GM21515 (cell line): ENCODE measurements around the gene PRRX2.

Source experiments
- ATAC-seq: cut with Tn5 transposase; IDR thresholded peaks from one replicate; pipeline ENCODE4 v1.9.1; 2021; ENCODE audit not compliant: unreplicated experiment

The PRRX2 gene

DNA sequence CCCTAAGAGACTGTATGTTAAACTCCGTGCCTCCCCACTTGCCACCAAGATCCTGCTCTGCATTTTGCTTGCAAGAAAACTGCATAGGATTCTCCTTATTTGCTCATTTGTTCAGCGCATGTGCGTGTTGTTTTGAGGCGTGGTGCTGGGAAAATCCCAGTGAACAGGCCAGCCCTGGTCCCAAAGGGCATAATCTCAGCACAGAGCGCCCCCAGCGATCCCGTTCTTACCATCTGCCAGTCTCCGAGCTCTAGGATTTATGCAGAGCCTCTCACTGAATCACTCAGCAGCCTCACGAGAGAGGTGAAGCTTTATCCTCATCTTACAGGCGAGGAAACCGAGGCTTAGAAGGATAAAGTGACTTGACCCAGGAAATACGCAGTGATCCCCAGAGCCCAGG, 11.5 kb downstream of the PRRX2 start:
- ATAC-seq = no peak

DNA sequence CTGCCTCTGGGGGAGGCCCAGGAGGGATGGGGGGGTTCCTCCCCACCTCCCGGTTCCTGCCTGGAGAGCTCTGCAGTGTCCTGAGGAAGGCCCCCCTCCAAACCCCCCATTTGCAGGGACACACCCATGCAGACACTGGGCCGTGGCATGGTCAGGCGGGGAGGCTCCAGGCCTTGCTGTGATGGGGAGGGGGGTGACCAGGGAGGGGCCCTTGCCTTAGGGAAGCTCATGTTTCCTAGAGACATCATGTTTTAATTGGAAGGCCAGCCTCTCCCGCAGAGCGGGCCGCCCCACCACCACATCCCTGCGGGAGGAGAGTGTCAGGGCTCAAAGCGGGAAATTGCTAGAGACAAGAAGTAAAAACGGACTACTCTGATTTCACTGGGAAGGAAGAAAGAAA, 12.0 kb downstream of the PRRX2 start:
- ATAC-seq = no peak

DNA sequence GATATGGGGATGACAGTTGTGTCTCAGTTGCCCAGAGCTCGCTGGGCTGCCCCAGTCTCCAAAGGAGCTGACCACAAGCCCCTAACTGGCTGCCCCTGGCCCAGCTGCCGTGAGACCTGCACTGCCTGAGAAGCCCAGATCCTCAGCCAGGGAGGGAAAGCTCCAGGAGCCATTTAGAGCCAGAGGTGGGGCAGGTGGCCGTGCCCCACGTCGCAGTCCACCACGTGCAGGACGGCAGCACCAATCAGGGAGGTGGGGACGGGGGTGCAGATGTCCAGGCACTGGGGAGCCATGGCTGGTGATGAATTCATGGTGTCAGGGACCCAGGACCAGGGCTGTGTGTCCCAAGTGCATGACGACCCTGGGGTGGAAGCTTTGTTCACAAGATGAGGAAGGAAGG, 13.4 kb downstream of the PRRX2 start:
- ATAC-seq = no peak

DNA sequence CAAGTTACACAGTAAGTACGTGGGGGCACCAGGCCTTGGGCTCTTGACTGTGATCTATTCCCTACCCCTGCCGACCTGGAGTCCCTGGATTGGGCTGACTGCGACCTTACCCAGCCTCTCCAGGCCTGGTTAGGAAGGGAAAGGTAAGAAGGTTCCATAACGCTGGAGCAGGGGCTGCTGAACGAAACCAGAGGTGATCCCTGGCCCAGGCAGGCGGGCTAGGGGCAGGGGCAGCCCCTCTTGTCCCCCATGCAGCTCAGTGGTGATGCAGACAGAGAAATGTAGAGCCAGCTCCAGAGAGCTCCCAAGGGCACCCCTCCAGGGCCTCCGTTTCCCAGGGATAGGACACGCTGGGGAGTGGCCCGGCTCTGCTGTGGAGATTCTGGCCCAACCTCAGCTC, 14.1 kb downstream of the PRRX2 start:
- ATAC-seq = no peak

DNA sequence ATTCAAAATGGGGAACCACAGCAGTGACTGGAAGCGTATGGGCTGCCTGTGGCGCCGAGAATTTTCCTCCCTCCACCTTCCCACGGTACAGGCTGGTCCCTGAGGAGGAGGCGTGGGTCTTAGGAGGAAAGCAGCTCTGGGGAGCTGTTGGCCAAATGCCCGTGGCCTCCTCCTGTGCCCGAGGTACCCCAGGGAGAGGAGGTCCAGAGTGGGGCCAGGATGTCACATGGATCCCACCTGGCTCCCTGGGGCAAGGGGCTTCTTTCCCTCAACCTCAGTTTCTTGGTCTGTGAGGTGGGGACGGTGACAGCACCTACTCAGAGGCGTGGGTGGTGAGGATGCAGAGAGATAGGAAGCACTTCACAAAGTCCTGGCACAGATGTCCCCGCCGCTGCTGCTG, 16.5 kb downstream of the PRRX2 start:
- ATAC-seq = no peak

DNA sequence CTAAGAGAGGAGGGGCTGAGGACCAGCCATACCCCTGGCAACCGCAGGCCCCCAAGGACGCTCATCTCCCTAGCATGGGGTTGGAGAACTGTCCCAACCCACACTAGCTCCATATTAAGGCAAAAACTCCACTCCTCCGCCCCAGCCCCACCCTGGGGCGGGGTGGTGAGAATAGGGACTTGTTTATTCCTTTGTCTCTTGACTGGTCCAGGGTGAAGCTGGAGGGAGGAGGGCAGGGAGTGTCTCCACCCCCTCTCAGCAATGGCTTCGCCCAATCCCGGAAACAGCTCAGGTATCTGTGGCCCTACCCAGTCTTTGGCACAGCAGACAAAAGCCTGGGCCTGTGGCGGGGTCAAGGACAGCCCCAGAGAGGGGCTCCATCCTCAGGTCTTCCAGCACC, 16.9 kb downstream of the PRRX2 start:
- ATAC-seq = no peak

DNA sequence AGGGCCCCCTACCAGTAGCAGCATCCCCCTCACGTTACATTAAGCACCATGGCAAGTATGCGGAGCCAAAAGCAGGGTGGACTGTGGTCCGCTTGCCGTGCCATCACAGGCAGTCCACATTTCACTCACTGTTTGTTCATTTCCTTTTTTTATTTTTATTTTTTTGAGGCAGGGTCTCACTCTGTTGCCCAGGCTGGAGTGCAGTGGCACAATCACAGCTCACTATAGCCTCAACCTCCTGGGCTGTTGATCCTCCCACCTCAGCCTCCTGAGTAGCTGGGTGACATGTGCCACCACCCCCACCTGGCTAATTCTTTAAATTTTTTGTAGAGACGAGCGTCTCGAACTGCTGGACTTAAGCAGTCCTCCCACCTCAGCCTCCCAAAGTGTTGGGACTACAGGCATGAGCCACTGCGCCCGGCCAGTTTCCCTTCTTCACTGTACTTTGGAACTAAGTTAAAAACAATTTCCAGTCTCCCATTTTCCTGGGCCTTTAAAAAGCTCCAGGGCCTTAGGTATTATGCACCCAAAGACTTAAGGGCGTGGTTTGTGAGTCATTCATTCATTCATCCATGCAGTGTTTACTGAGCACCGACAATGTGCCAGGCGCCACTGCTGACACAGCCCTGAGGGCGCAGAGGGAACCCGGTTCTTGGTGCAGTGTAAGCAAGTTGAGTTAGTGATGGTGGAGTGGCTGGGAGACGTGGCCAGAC, 19.9 kb downstream of the PRRX2 start:
- no peak for ATAC-seq

DNA sequence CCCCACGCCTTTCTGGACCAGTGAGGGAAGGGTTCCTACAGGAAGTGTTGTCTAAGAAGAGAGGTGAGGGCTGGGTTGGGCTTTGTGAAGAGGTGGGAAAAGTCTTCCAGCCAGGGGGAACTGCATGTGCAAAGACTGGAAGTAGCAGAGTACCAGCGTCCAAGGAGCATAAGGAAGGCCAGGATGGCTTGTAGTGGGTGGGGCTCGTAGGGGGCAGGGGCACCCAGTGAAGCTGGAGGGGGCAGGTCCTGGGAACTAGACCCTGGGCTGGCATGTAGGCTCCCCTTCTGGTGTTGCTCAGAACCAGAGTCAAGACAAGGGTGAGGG, 20.4 kb downstream of the PRRX2 start:
- no peak for ATAC-seq

DNA sequence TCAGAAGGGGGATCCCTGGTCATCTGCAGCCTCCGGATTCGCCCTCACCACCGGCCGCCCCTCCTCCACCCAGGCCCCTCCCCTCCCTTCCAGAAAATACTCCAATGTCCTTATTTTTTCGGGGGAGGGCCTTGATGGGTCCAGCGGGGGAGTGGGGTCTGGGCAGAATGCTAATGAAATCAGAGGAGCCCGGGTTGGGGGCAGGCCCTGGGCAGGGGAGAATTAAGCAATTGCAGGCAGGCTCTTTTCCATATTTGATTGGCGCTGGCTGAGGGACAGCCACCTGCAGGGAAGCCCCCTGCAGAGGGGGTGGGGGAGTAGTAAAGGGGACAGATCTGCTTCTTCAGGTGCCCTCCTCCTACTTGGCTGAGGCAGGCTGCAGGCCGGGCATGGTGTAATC, 21.3 kb downstream of the PRRX2 start:
- no peak for ATAC-seq

DNA sequence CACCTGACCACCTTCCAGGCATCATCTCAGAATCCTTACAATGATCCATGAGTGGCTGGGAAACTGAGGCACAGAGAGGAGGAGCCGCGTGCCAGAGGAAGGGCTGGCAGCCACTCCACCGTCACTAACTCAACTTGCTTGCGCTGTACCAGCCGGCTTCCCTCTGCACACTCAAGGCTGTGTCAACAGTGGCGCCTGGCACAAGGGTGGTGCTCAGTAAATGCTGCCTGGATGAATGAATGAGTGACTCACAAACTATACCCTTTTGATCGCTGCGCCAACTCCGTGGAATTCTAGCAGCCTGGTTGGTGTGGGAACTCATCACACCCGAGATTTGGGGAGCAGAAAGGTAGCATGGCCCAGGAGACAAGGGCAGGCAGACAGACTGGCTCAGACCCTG, 21.9 kb downstream of the PRRX2 start:
- ATAC-seq = no peak

DNA sequence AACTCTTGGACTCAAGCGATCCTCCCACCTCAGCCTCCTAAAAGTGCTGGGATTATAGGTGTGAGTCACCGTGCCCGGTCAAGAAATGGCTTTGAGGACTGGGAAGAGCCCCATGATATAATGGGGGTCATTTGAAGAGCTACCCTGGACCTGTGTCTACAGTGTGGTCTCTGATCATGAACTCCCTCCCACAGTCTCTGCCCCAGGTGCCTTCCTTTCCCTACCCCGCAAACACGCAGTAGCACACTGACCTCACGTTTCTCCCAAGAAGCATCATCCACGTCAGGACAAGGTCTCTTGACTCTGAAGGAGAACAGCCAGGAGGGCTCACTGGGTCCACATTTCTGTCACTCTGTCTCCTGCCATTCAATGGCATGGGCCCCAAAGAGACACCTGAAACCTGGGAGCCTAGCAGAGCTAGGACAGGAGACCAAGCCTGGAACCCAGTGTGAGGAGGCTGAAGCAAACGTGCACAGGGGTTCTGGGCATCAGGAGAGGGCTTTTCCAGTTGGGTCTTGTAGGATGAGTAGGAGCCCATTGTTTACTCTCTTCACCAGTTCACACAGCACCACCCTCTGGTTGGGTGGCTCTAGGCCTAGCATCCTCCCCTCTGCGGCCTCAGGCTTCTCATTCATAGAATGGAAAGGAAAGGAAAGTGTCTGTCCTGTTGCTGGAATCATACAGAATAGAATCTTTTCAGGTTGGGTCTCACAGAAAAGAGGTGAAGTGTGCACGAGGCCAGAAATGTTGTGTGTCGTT, 23.0 kb downstream of the PRRX2 start:
- no peak for ATAC-seq

DNA sequence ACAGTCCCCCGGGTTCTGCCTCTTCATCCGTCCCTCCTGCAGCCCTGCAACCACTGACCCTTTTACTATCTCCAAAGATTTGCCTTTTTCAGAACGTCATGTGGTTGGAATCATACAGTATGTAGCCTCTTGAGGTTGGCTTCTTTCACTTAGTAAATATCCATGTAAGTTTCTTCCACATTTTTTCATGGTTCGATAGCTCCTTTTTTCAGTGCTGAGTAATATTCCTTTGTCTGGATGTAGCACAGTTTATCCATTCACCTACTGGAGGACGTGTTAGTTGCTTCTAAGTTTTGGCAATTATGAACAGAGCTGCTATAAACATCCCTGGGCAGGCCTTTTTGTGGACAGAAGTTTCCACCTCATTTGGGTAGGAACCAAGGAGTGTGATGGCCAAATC, 27.1 kb downstream of the PRRX2 start:
- ATAC-seq = no peak

DNA sequence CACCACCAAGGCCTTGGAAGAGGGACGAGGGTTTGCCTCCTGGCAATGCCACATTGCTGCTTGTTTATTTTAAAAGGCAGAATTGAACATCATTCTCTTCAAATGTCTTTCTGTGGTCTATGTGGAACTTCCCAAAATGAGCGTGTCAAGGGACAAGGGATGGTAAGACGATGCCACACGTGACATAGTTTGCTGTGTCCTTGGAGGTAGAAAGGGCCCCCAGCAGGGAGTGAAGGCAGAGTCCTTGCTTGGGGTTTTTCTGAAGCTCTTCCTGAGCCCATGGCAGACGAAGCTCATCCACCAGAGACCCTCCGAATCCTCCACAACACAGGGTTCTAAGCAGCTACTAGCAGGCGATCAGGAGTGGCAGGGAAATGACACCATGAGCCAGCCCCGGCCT, 28.3 kb downstream of the PRRX2 start:
- no peak for ATAC-seq

DNA sequence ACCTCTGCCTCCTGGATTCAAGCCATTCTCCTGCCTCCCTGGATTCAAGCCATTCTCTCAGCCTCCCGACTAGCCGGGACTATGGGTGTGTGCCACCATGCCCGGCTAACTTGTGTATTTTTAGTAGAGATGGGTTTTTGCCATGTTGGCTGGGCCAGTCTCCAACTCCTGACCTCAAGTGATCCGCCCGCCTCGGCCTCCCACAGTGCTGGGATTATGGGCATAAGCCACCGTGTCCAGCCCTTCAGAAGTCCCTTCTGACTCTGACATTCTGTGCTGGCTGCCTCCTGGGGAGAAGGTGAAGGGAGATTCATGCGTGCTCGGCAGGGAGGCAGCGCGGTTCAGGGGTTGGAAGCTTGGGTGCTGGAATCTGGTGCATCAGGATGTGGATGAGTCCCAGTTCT, 28.8 kb downstream of the PRRX2 start:
- no peak for ATAC-seq

DNA sequence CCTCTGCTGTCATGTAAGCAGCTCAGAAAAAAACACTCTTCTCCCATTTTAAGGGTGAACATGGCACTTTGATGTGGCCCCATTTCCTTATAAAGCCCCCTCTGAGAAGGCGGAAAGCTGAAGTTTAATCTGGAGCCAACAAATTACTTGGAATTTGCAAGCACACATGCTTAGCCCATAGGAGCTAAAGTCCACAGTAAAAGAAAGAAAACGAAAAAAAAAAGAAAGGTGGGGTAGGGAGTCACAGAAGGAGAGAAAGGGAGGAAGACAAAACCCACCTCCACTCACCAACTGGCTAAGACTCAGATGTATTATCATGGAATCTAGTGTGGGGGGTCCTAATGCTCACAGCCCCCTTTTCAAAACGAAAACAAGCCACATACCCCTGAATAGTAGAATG, 30.4 kb downstream of the PRRX2 start:
- ATAC-seq = no peak

DNA sequence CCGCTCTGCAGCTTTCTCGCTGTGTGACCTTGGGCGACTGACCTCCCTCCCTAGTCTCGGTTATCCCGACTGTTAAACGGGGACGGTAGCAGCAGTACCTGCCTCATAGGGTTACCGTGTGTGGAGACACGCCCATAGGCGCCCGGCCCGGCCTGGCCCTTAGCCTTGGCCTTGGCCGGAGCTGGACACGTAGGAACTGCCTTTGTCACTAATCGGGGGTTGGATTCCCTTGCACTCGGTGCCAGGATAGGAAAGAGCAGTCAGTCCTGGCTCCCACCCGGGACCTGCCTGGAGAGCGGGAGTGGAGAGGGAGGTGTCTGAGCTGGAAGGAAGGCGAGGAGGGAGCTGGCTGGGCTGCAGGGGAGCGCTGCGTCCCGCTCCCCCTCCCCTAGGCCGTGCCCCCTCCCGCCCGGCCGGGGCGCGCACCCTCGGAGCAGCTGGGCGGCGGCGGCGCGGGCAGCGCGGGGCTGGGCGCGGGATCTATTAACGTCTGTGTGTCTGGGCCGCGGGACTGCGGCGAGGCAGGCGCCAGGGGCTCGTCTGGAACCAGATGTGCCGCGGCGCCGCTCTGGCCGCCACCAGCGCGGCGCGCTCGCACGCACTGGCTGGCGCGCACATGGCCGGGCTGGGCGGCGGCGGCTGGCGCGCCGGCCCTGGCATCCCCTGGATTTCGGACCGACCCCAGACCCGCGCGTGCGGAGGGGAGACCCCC, 31.7 kb downstream of the PRRX2 start:
- no peak for ATAC-seq

DNA sequence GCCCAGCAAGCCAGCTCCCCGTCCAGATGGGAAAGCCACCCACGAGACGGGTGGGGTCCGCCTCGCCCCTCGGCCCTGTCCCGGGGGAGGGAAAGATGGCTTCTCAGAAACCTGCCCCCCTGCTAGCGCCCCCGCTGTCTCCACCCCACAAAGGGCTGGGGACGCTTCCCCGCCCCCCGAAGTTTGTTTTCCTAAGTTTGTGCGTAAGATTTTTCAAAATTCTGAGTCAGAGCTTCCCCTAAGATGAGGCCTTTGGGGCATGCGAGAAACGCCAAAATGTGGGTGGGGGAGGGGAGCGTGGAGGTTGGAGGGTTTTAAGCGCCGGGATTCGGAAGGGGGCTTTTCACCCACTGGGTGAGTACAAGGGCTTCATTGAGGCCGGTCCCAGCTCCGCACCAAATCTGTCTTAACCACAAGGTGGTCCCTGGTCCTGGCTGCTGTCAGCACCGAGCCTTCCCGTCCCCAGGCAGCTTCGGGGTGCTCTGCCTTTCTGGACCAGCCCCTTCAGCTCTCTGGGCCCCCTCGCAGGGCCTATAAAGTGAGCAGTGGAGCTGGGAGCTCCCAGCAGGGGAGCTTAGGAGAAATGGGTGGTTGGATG, 32.3 kb downstream of the PRRX2 start:
- no peak for ATAC-seq

DNA sequence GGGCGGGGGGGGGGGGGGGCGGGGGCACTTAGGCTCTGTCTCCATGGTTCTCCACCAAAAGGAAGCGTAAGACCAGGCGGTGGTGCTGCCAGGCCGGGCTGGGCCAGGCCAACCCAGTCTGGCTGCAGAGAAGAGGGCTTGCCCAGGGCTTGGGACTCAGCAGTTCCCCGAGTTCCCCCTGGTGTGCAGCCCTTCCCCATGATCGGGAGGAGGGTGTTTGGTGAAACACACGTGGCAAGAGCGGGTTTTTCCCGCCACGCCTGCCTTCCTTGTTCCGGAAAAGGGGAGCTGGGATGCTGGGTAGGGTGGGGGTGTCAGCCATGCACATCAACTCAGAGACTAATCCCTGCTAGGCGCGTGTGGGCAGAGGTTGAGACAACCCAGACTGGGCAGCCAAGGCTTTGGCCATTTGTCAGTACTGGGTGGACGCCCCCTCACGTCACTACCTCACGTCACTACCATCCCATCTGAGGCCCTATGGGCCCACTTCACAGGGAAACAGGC, 32.9 kb downstream of the PRRX2 start:
- no peak for ATAC-seq

DNA sequence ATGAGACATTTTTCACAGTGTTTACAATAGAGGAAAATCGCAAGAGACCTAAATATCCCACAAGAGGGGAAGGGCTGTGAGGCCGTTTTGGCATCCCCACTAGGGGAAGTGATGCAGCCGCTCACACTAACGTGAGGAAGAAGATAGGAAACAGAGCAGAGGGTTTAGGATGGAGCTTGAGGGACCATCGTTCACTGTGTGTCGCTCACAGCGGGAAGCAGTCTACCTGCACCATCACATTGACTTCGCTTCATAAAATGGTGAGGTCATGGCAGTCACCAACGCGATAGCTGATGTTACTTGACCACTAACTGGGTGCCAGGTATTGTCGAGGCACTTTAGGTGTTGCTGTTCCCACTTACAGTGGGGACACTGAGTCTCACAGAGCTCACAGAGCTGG, 35.6 kb downstream of the PRRX2 start:
- no peak for ATAC-seq

DNA sequence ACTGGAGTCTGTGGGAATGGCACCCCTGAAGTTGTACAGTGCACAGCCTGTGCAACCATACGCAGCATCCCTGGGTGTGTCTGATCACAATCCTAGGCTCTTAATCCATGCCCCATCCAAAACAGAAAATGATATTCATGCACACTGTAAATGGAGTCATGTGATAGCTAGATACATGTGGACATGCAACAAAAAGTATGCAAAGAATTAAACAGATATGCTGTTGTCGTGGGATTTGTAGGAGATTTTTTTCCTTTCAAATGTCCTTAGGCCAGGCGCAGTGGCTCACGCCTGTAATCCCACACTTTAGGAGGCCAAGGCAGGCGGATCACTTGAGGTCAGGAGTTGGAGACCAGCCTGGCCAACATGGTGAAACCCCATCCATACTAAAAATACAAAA, 36.1 kb downstream of the PRRX2 start:
- no peak for ATAC-seq

DNA sequence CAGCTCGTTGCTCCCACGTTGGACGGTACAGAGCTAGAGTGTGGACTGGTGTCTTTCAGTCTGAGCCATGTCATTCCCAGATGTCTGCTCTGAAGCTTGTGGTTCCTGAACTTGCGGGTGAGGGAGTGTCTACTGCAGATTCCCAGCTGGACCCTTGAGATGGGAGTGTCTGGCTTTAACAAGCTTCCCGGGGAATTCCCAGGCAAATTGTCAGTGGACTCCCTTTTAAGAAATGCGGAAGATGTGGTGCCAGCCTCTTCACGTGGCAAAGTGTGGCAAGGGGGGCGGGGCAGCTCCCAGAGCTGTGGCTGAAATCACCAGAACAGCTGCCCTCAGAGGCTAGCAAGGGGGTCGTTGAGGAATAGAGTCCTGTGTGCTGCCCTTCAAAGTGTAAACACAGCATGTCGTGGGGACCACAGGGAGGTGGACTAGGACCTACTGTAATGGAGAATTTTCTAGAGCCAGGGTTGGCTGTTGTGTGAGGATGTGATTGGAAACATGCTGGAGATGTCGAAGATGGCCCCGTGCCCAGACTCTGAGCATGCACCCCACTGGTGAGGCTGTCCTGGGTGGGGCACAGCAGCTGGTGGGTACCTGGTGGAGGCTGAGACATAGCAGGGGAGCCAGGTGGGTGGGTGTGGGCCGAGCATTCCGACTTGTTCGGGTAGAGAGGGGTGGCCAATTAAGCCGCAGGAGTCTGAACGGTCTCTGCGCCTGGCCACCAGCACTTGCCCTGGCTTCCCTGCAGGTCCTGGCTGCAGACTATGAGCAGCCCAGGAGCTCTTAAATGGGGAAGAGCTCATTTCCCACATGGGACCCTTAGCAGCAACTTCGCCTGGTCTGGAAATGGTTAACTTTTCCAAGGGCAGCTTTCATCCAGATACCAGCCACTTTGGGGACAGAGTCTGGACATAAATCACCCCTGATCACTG, 37.4 kb downstream of the PRRX2 start:
- ATAC-seq = no peak
